H9 (cell line): ENCODE measurements around the gene TMEM17. TPM values are rescaled to one million over a fixed set of nuclear protein-coding genes. Genes with fewer than 3 reads are reported as not detected.

ENCODE experiments used
- DNase-seq: peaks from one replicate; pipeline ENCODE4 v3.0.0-alpha.2; 2017
- H2AFZ ChIP-seq: one replicate; pipeline ENCODE4 v1.6.1; 2013; ENCODE audit warnings: mild to moderate bottlenecking, low read length, control low read depth, moderate library complexity
- H2AK5ac ChIP-seq: 2 replicates; pipeline ENCODE4 v1.6.1; 2013; ENCODE audit warnings: low read length, control low read depth, mixed read lengths; ENCODE audit not compliant: insufficient read length
- H2BK120ac ChIP-seq: one replicate; pipeline ENCODE4 v1.6.1; 2013; ENCODE audit warnings: low read depth, mild to moderate bottlenecking, low read length, control low read depth, inconsistent platforms; ENCODE audit not compliant: poor library complexity, severe bottlenecking
- H2BK12ac ChIP-seq: 2 replicates; pipeline ENCODE4 v1.6.1; 2013; ENCODE audit warnings: low read length, control low read depth, mixed read lengths, low read depth; ENCODE audit not compliant: insufficient read length
- H2BK15ac ChIP-seq: 2 replicates; pipeline ENCODE4 v1.6.1; 2013; ENCODE audit warnings: low read depth, low read length, control low read depth
- H2BK20ac ChIP-seq: one replicate; pipeline ENCODE4 v1.6.1; 2013; ENCODE audit warnings: low read depth, mild to moderate bottlenecking, low read length, control low read depth, inconsistent platforms; ENCODE audit not compliant: poor library complexity, severe bottlenecking
- H2BK5ac ChIP-seq: 2 replicates; pipeline ENCODE4 v1.6.1; 2013; ENCODE audit warnings: low read length, control low read depth, mixed read lengths; ENCODE audit not compliant: insufficient read length
- H3K14ac ChIP-seq: 2 replicates; pipeline ENCODE4 v1.6.1; 2013; ENCODE audit warnings: low read length, control low read depth; ENCODE audit not compliant: insufficient read depth
- H3K18ac ChIP-seq: 2 replicates; pipeline ENCODE4 v1.6.1; 2013; ENCODE audit warnings: low read depth, mild to moderate bottlenecking, mixed read lengths, low read length, control low read depth; ENCODE audit not compliant: insufficient read length
- H3K23ac ChIP-seq: 2 replicates; pipeline ENCODE4 v1.6.1; 2013; ENCODE audit warnings: low read length, control low read depth, mixed read lengths, low read depth; ENCODE audit not compliant: insufficient read length
- H3K23me2 ChIP-seq: 2 replicates; pipeline ENCODE4 v1.6.1; 2013; ENCODE audit warnings: low read depth, mild to moderate bottlenecking, mixed read lengths, low read length, control low read depth; ENCODE audit not compliant: insufficient read length, poor library complexity, severe bottlenecking
- H3K27ac ChIP-seq: 2 replicates; pipeline ENCODE4 v1.5.1; 2013; ENCODE audit warnings: low read length, control low read depth, mixed read lengths, low read depth; ENCODE audit not compliant: insufficient read length
- H3K27me3 ChIP-seq: 2 replicates; pipeline ENCODE4 v1.6.1; 2013; ENCODE audit warnings: low read length, control low read depth, inconsistent platforms; ENCODE audit not compliant: insufficient read depth
- H3K4ac ChIP-seq: 2 replicates; pipeline ENCODE4 v1.6.1; 2013; ENCODE audit warnings: low read depth, mild to moderate bottlenecking, control low read depth, inconsistent platforms, low read length, moderate library complexity
- H3K4me1 ChIP-seq: 2 replicates; pipeline ENCODE4 v1.6.1; 2013; ENCODE audit warnings: low read length, control low read depth, inconsistent platforms; ENCODE audit not compliant: insufficient read depth
- H3K4me2 ChIP-seq: 2 replicates; pipeline ENCODE4 v1.6.1; 2013; ENCODE audit warnings: low read length, control low read depth, mixed read lengths; ENCODE audit not compliant: insufficient read length, insufficient read depth
- H3K56ac ChIP-seq: 2 replicates; pipeline ENCODE4 v1.6.1; 2013; ENCODE audit warnings: low read depth, mild to moderate bottlenecking, mixed read lengths, low read length, control low read depth; ENCODE audit not compliant: insufficient read length
- H3K79me1 ChIP-seq: 2 replicates; pipeline ENCODE4 v1.6.1; 2013; ENCODE audit warnings: low read depth, mild to moderate bottlenecking, moderate library complexity, low read length, control low read depth, inconsistent platforms; ENCODE audit not compliant: insufficient read depth, poor library complexity, severe bottlenecking
- H3K79me2 ChIP-seq: 2 replicates; pipeline ENCODE4 v1.6.1; 2013; ENCODE audit warnings: low read length, control low read depth, inconsistent platforms; ENCODE audit not compliant: insufficient read depth
- H3K9ac ChIP-seq: 2 replicates; pipeline ENCODE4 v1.6.1; 2013; ENCODE audit warnings: low read length, control low read depth, mixed read lengths; ENCODE audit not compliant: insufficient read length; ENCODE audit errors: extremely low read depth
- H3K9me3 ChIP-seq: one replicate; pipeline ENCODE4 v1.6.1; 2013; ENCODE audit warnings: low read depth, low read length, inconsistent platforms; ENCODE audit not compliant: control insufficient read depth
- H3T11ph ChIP-seq: one replicate; pipeline ENCODE4 v1.6.1; 2013; ENCODE audit warnings: mild to moderate bottlenecking, low read length, control low read depth, inconsistent platforms
- H4K20me1 ChIP-seq: one replicate; pipeline ENCODE4 v1.6.1; 2013; ENCODE audit not compliant: control insufficient read depth, insufficient read length, insufficient read depth
- H4K5ac ChIP-seq: 2 replicates; pipeline ENCODE4 v1.6.1; 2013; ENCODE audit warnings: low read depth, mild to moderate bottlenecking, mixed read lengths, low read length, control low read depth; ENCODE audit not compliant: insufficient read length
- H4K8ac ChIP-seq: replicated peaks from 2 replicates; pipeline ENCODE4 v1.6.1; 2013; ENCODE audit warnings: low read length, control low read depth, mixed read lengths, low read depth; ENCODE audit not compliant: insufficient read length
- H4K91ac ChIP-seq: 2 replicates; pipeline ENCODE4 v1.6.1; 2013; ENCODE audit warnings: low read depth, mild to moderate bottlenecking, moderate library complexity, mixed read lengths, low read length, control low read depth; ENCODE audit not compliant: insufficient read length
- H3K27ac Mint-ChIP-seq, 3 experiments: 2 replicates in 2 of 3; 3 replicates in 1 of 3; pipeline ENCODE4 v1.8.0; 2020 to 2021; ENCODE audit warnings: mixed read lengths in 3 of 3, mild to moderate bottlenecking in 1 of 3, moderate library complexity in 1 of 3
- H3K27me3 Mint-ChIP-seq: 2 replicates; pipeline ENCODE4 v1.8.0; 2021; ENCODE audit warnings: low read depth, mild to moderate bottlenecking, moderate library complexity, mixed read lengths
- H3K36me3 Mint-ChIP-seq, 3 experiments: 2 replicates in 2 of 3; 3 replicates in 1 of 3; pipeline ENCODE4 v1.8.0; 2020 to 2021; ENCODE audit warnings: low read depth in 3 of 3, mixed read lengths in 3 of 3; ENCODE audit not compliant: insufficient read depth in 1 of 3
- H3K4me1 Mint-ChIP-seq, 2 experiments: 2 replicates each; pipeline ENCODE4 v1.8.0; 2020; ENCODE audit warnings: mixed read lengths in 2 of 2
- H3K4me3 Mint-ChIP-seq, 2 experiments: 2 replicates in 1 of 2; 3 replicates in 1 of 2; pipeline ENCODE4 v1.8.0; 2020 to 2021; ENCODE audit warnings: mild to moderate bottlenecking in 2 of 2, mixed read lengths in 2 of 2, moderate library complexity in 1 of 2
- H3K9me3 Mint-ChIP-seq, 2 experiments: 2 replicates in 1 of 2; 3 replicates in 1 of 2; pipeline ENCODE4 v1.8.0; 2020; ENCODE audit warnings: mild to moderate bottlenecking in 2 of 2, mixed read lengths in 2 of 2, moderate library complexity in 1 of 2
- CTCF ChIP-seq: fragments of 200-600 bp; sonication (generic); conservative IDR thresholded peaks from 3 replicates; pipeline ENCODE4 v1.8.0; 2021; ENCODE audit warnings: antibody characterized with exemption, mild to moderate bottlenecking
- WGBS: extraction: QIAGEN DNeasy Blood & Tissue Kit; methylation state at CpG from one replicate; pipeline ENCODE4 v1.1.7; 2013; ENCODE audit warnings: missing lambda C conversion rate, low lambda C conversion rate, mixed read lengths; ENCODE audit not compliant: insufficient read length; ENCODE audit errors: extremely low coverage; 5-methylcytosine and 5-hydroxymethylcytosine counted together
- total RNA-seq: library from RNA; stranded (reverse); gene quantifications from 2 replicates; pipeline ENCODE4 v1.2.1, GENCODE V29; 2021

TMEM17 gene
- total RNA-seq, 1 experiment from 2014 or later, result 1.3 TPM

GRCh38 chr2:62458671-62459081 is 47.3 kb downstream of the TMEM17 start:
- peaks cover 22% of the 10 kb centered on the region for H3K27me3 Mint-ChIP-seq
- no peak overlapping the region for H3K4me3 Mint-ChIP-seq

More at GRCh38 chr2:62458671-62459081, 47.3 kb downstream of the TMEM17 start:
- Histone ChIP-seq H2BK20ac (no peak overlapping the region), H3K23ac (no peak overlapping the region), H3K14ac (no peak overlapping the region), H3K27ac (no peak overlapping the region), H3K9ac (no peak overlapping the region), H4K20me1 (no peaks in the 10 kb centered on the region), H3K27me3 (no peaks in the 10 kb centered on the region), H3K9me3 (no peaks in the 10 kb centered on the region), H3K23me2 (peaks cover 4% of the 10 kb centered on the region), H2BK5ac (no peak overlapping the region), H3K4me1 (peaks cover 2% of the 10 kb centered on the region; the same call in 1 of the 2 replicates), H3T11ph (no peak overlapping the region), H3K18ac (no peak overlapping the region), H2AK5ac (no peak overlapping the region), H3K79me1 (no peaks in the 10 kb centered on the region), H2AFZ (no peak overlapping the region), H4K91ac (no peak overlapping the region), H3K4ac (no peak overlapping the region), H2BK12ac (no peak overlapping the region), H4K5ac (no peak overlapping the region), H3K79me2 (no peaks in the 10 kb centered on the region), H3K56ac (no peak overlapping the region), H3K4me2 (no peak overlapping the region), H4K8ac (no peak overlapping the region), H2BK120ac (no peak overlapping the region), H2BK15ac (no peak overlapping the region)
- Mint-ChIP-seq H3K9me3 (no peaks in the 10 kb centered on the region; a peak in 1 of 5 replicates), H3K27ac (no peak overlapping the region), H3K36me3 (no peaks in the 10 kb centered on the region; a peak in 1 of 7 replicates), H3K4me1 (peaks cover 24 to 29% of the 10 kb centered on the region in 2 experiments)
- TF ChIP-seq CTCF, result no peak
- WGBS, result no CpG with 5 or more reads among the region's 6 CpGs
- no peak for DNase-seq
